Mesendoderm (in vitro differentiated cells): ENCODE data around the gene GRAMD4.
"Not testable (repeated sequence)": the region's sequence is repeated elsewhere in the genome, so short reads cannot be mapped to it uniquely, and the experiment has no call there.

ENCODE experiments used
- DNase-seq: peaks from one replicate; pipeline ENCODE4 v3.0.0; 2013
- H2AK5ac ChIP-seq: 2 replicates; pipeline ENCODE4 v1.6.1; 2013; ENCODE audit warnings: low read length, inconsistent platforms
- H2BK120ac ChIP-seq: 2 replicates; pipeline ENCODE4 v1.6.1; 2013; ENCODE audit warnings: low read depth, mild to moderate bottlenecking, low read length, moderate library complexity, mixed read lengths
- H2BK15ac ChIP-seq: replicated peaks from 2 replicates; pipeline ENCODE4 v1.6.1; 2013; ENCODE audit warnings: low read depth, mild to moderate bottlenecking, moderate library complexity
- H2BK5ac ChIP-seq: 2 replicates; pipeline ENCODE4 v1.6.1; 2013; ENCODE audit warnings: low read length, inconsistent platforms
- H3K18ac ChIP-seq: 2 replicates; pipeline ENCODE4 v1.6.1; 2013; ENCODE audit warnings: mild to moderate bottlenecking, low read length, mixed read lengths
- H3K23ac ChIP-seq: one replicate; pipeline ENCODE4 v1.6.1; 2013; ENCODE audit warnings: low read length
- H3K27ac ChIP-seq: 2 replicates; pipeline ENCODE4 v1.5.1; 2013; ENCODE audit warnings: low read depth, mild to moderate bottlenecking, inconsistent platforms, low read length, moderate library complexity
- H3K27me3 ChIP-seq: 2 replicates; pipeline ENCODE4 v1.6.1; 2013; ENCODE audit warnings: low read length, control low read depth, mild to moderate bottlenecking, inconsistent platforms; ENCODE audit not compliant: insufficient read depth, poor library complexity
- H3K36me3 ChIP-seq: 2 replicates; pipeline ENCODE4 v1.6.1; 2013; ENCODE audit warnings: low read length, inconsistent platforms; ENCODE audit not compliant: control insufficient read depth, insufficient read depth
- H3K4ac ChIP-seq: one replicate; pipeline ENCODE4 v1.6.1; 2013; ENCODE audit warnings: low read depth, mild to moderate bottlenecking, low read length, moderate library complexity
- H3K4me1 ChIP-seq: 2 replicates; pipeline ENCODE4 v1.6.1; 2013; ENCODE audit warnings: low read depth, low read length, inconsistent platforms; ENCODE audit not compliant: control insufficient read depth
- H3K4me2 ChIP-seq: 2 replicates; pipeline ENCODE4 v1.6.1; 2013; ENCODE audit warnings: low read length
- H3K4me3 ChIP-seq: 2 replicates; pipeline ENCODE4 v1.5.1; 2013; ENCODE audit warnings: mild to moderate bottlenecking, low read length
- H3K56ac ChIP-seq: one replicate; pipeline ENCODE4 v1.6.1; 2013; ENCODE audit warnings: low read length
- H3K79me1 ChIP-seq: 2 replicates; pipeline ENCODE4 v1.6.1; 2013; ENCODE audit warnings: low read length, inconsistent platforms
- H3K79me2 ChIP-seq: 2 replicates; pipeline ENCODE4 v1.6.1; 2013; ENCODE audit warnings: mild to moderate bottlenecking, low read length; ENCODE audit not compliant: control insufficient read depth, insufficient read depth
- H3K9ac ChIP-seq: 2 replicates; pipeline ENCODE4 v1.6.1; 2013; ENCODE audit warnings: low read length, inconsistent platforms
- H4K5ac ChIP-seq: one replicate; pipeline ENCODE4 v1.6.1; 2013; ENCODE audit warnings: low read length
- H4K8ac ChIP-seq: one replicate; pipeline ENCODE4 v1.6.1; 2013; ENCODE audit warnings: low read depth, mild to moderate bottlenecking, control low read depth, low read length, moderate library complexity
- WGBS: extraction: QIAGEN DNeasy Blood & Tissue Kit; methylation state at CpG from one replicate; pipeline ENCODE4 v1.1.7; 2013; ENCODE audit warnings: low lambda C conversion rate, missing lambda C conversion rate; ENCODE audit not compliant: insufficient coverage; ENCODE audit errors: extremely low coverage; 5-methylcytosine and 5-hydroxymethylcytosine counted together

Gene GRAMD4

GRCh38 chr22:46646531-46647215 lies 26.5 kb downstream of the GRAMD4 start:
- Histone ChIP-seq H4K8ac (no peak overlapping the region), H3K4me1 (no peaks in the 10 kb centered on the region), H3K23ac (no peak overlapping the region), H3K79me1 (no peaks in the 10 kb centered on the region), H2BK15ac (no peak overlapping the region), H3K36me3 (no peaks in the 10 kb centered on the region), H4K5ac (no peak overlapping the region), H3K18ac (no peak overlapping the region), H3K4me3 (no peak overlapping the region), H3K4ac (no peak overlapping the region), H3K79me2 (no peaks in the 10 kb centered on the region), H3K27me3 (no peaks in the 10 kb centered on the region), H2AK5ac (no peak overlapping the region), H3K9ac (no peak overlapping the region), H2BK5ac (no peak overlapping the region), H2BK120ac (no peak overlapping the region), H3K56ac (no peak overlapping the region), H3K4me2 (no peak overlapping the region), H3K27ac (no peak overlapping the region)
- DNase-seq = no peak
- WGBS = no CpG with 5 or more reads among the region's 10 CpGs

GRCh38 chr22:46648225-46648820 lies 28.1 kb downstream of the GRAMD4 start:
- H3K4me2 ChIP-seq, H3K79me1 ChIP-seq, H3K56ac ChIP-seq, H3K27me3 ChIP-seq, H3K4ac ChIP-seq, H3K9ac ChIP-seq, H3K23ac ChIP-seq, H2BK5ac ChIP-seq, H2BK120ac ChIP-seq, H4K8ac ChIP-seq, H3K36me3 ChIP-seq, H3K79me2 ChIP-seq, H3K27ac ChIP-seq, H3K18ac ChIP-seq, H3K4me1 ChIP-seq, H2BK15ac ChIP-seq, DNase-seq, H3K4me3 ChIP-seq, H4K5ac ChIP-seq, H2AK5ac ChIP-seq: not testable (repeated sequence)
- WGBS = no CpG with 5 or more reads among the region's 2 CpGs

- Histone ChIP-seq H2BK5ac (no peak overlapping the region), H4K5ac (no peak overlapping the region), H3K36me3 (no peaks in the 10 kb centered on the region), H3K9ac (no peak overlapping the region), H3K79me1 (no peaks in the 10 kb centered on the region), H3K27ac (no peak overlapping the region), H2BK120ac (no peak overlapping the region), H3K4me3 (no peak overlapping the region), H3K4me2 (no peak overlapping the region), H2BK15ac (no peak overlapping the region), H3K23ac (no peak overlapping the region), H3K56ac (no peak overlapping the region), H3K79me2 (no peaks in the 10 kb centered on the region), H3K27me3 (no peaks in the 10 kb centered on the region), H3K4ac (no peak overlapping the region), H2AK5ac (no peak overlapping the region), H3K18ac (no peak overlapping the region), H4K8ac (no peak overlapping the region), H3K4me1 (no peaks in the 10 kb centered on the region)
- DNase-seq = no peak
- WGBS = no CpG with 5 or more reads among the region's 25 CpGs
Measured at GRCh38 chr22:46649141-46650077, 29.2 kb downstream of the GRAMD4 start.

GRCh38 chr22:46650078-46650810 lies 30.1 kb downstream of the GRAMD4 start:
- H3K27ac ChIP-seq = no peak overlapping the region
- WGBS = no CpG with 5 or more reads among the region's 25 CpGs
- no peak overlapping the region for H3K23ac ChIP-seq
- no peaks in the 10 kb centered on the region for H3K27me3 ChIP-seq
- no peak overlapping the region for H2AK5ac ChIP-seq
- no peak overlapping the region for H3K4me3 ChIP-seq
- no peak overlapping the region for H3K56ac ChIP-seq
- no peaks in the 10 kb centered on the region for H3K79me1 ChIP-seq
- H3K36me3 ChIP-seq = no peaks in the 10 kb centered on the region
- no peak overlapping the region for H2BK5ac ChIP-seq
- no peak overlapping the region for H3K9ac ChIP-seq
- no peak for DNase-seq
- no peaks in the 10 kb centered on the region for H3K4me1 ChIP-seq
- H4K8ac ChIP-seq = no peak overlapping the region
- H3K79me2 ChIP-seq = no peaks in the 10 kb centered on the region
- no peak overlapping the region for H3K18ac ChIP-seq
- H4K5ac ChIP-seq = no peak overlapping the region
- H2BK120ac ChIP-seq = no peak overlapping the region
- H2BK15ac ChIP-seq = no peak overlapping the region
- no peak overlapping the region for H3K4me2 ChIP-seq
- no peak overlapping the region for H3K4ac ChIP-seq

- H2BK15ac ChIP-seq = no peak overlapping the region
- H4K8ac ChIP-seq = no peak overlapping the region
- H3K23ac ChIP-seq = no peak overlapping the region
- no peaks in the 10 kb centered on the region for H3K79me1 ChIP-seq
- no peak for DNase-seq
- H3K56ac ChIP-seq = no peak overlapping the region
- no peaks in the 10 kb centered on the region for H3K27me3 ChIP-seq
- no peak overlapping the region for H3K4me3 ChIP-seq
- no peaks in the 10 kb centered on the region for H3K79me2 ChIP-seq
- H2BK5ac ChIP-seq = no peak overlapping the region
- no peak overlapping the region for H3K9ac ChIP-seq
- no peak overlapping the region for H3K4me2 ChIP-seq
- H4K5ac ChIP-seq = no peak overlapping the region
- H3K36me3 ChIP-seq = no peaks in the 10 kb centered on the region
- WGBS = no CpG with 5 or more reads among the region's 16 CpGs
- H2AK5ac ChIP-seq = no peak overlapping the region
- H3K27ac ChIP-seq = no peak overlapping the region
- H3K4ac ChIP-seq = no peak overlapping the region
- no peak overlapping the region for H3K18ac ChIP-seq
- no peak overlapping the region for H2BK120ac ChIP-seq
- H3K4me1 ChIP-seq = no peaks in the 10 kb centered on the region
Measured at GRCh38 chr22:46651316-46651715, 31.1 kb downstream of the GRAMD4 start.
